HepG2 (cell line): ENCODE results near the gene CCDC142. TPM values are rescaled to one million over a fixed set of nuclear protein-coding genes. Genes with fewer than 3 reads are reported as not detected.
A peak's percentile ranks its signal among the peaks of the same experiment; 100 is the strongest.

Source experiments
- AGO1 ChIP-seq: fragments of 200-400 bp; formaldehyde crosslinking; IDR thresholded peaks from 2 replicates; pipeline ENCODE4 v1.6.1; 2017; ENCODE audit warnings: mild to moderate bottlenecking, low read depth, low read length, moderate library complexity; ENCODE audit not compliant: poor library complexity, severe bottlenecking
- CAMTA2 ChIP-seq: sonication (generic); formaldehyde crosslinking; IDR thresholded peaks from 2 replicates; pipeline ENCODE4 v1.4.0; 2020; ENCODE audit warnings: mild to moderate bottlenecking, missing genetic modification reagents, borderline replicate concordance
- HDAC6 ChIP-seq: fragments of 200-600 bp; sonication (generic); IDR thresholded peaks from 2 replicates; pipeline ENCODE4 v1.7.0; 2017; ENCODE audit warnings: mild to moderate bottlenecking, antibody characterized with exemption, low read length, low read depth
- HNRNPLL ChIP-seq: fragments of 200-400 bp; formaldehyde crosslinking; IDR thresholded peaks from 2 replicates; pipeline ENCODE4 v1.6.1; 2017; ENCODE audit warnings: mild to moderate bottlenecking, low read depth, low read length; ENCODE audit not compliant: poor library complexity, severe bottlenecking
- MEIS2 ChIP-seq: sonication (generic); formaldehyde crosslinking; IDR thresholded peaks from 2 replicates; pipeline ENCODE4 v1.9.0; 2021; ENCODE audit warnings: mild to moderate bottlenecking, missing genetic modification reagents
- MZF1 ChIP-seq: sonication (generic); formaldehyde crosslinking; IDR thresholded peaks from 2 replicates; pipeline ENCODE4 v1.8.1; 2023; ENCODE audit warnings: mild to moderate bottlenecking, missing genetic modification reagents, borderline replicate concordance
- NFKB2 ChIP-seq: sonication (generic); formaldehyde crosslinking; IDR thresholded peaks from 2 replicates; pipeline ENCODE4 v1.4.0; 2020; ENCODE audit warnings: missing genetic modification reagents, borderline replicate concordance
- NR1H2 ChIP-seq: sonication (generic); formaldehyde crosslinking; IDR thresholded peaks from 2 replicates; pipeline ENCODE4 v1.8.1; 2022; ENCODE audit warnings: low read depth, missing genetic modification reagents, borderline replicate concordance
- SP140L ChIP-seq: sonication (generic); formaldehyde crosslinking; IDR thresholded peaks from 2 replicates; pipeline ENCODE4 v1.4.0; 2020; ENCODE audit warnings: missing genetic modification reagents, borderline replicate concordance
- SUZ12 ChIP-seq: fragments of 150-350 bp; IDR thresholded peaks from 2 replicates; pipeline ENCODE4 v1.6.1; 2014; ENCODE audit warnings: low read depth, low read length
- TFDP1 ChIP-seq: IDR thresholded peaks from 2 replicates; pipeline ENCODE4 v1.6.1; 2016; ENCODE audit warnings: missing compliant biosample characterization, missing genetic modification reagents, borderline replicate concordance
- U2AF2 ChIP-seq: fragments of 200-400 bp; formaldehyde crosslinking; IDR thresholded peaks from 2 replicates; pipeline ENCODE4 v1.6.1; 2017; ENCODE audit warnings: low read depth, mild to moderate bottlenecking, low read length
- ZBTB40 ChIP-seq, 2 experiments: fragments of 450-650 bp in 1 of 2; sonication (generic) in 1 of 2; formaldehyde crosslinking in 1 of 2; IDR thresholded peaks; 2 replicates each; pipeline versions ENCODE4 v1.6.1 to v1.8.0; 2016 to 2022; ENCODE audit warnings: antibody characterized with exemption in 1 of 2, mild to moderate bottlenecking in 1 of 2, missing genetic modification reagents in 1 of 2
- ZKSCAN1 ChIP-seq: fragments of 150-350 bp; IDR thresholded peaks from 2 replicates; pipeline ENCODE4 v1.6.1; 2014; ENCODE audit warnings: low read length
- ZNF260 ChIP-seq: sonication (generic); formaldehyde crosslinking; IDR thresholded peaks from 2 replicates; pipeline ENCODE4 v1.4.0; 2020; ENCODE audit warnings: missing genetic modification reagents, low read depth, mild to moderate bottlenecking, borderline replicate concordance
- ZNF3 ChIP-seq: IDR thresholded peaks from 2 replicates; pipeline ENCODE4 v1.7.0; 2017; ENCODE audit warnings: inconsistent platforms
- ZNF703 ChIP-seq: sonication (generic); formaldehyde crosslinking; IDR thresholded peaks from 2 replicates; pipeline ENCODE4 v1.5.1; 2020; ENCODE audit warnings: missing genetic modification reagents, mild to moderate bottlenecking, moderate library complexity, borderline replicate concordance
- ZNF746 ChIP-seq: sonication (generic); formaldehyde crosslinking; IDR thresholded peaks from 2 replicates; pipeline ENCODE4 v1.8.0; 2022; ENCODE audit warnings: mild to moderate bottlenecking, missing genetic modification reagents
- ZNF75D ChIP-seq: sonication (generic); formaldehyde crosslinking; IDR thresholded peaks from 2 replicates; pipeline ENCODE4 v1.8.1; 2023; ENCODE audit warnings: missing genetic modification reagents, mild to moderate bottlenecking, borderline replicate concordance
- polyA plus RNA-seq, 8 experiments: library from polyadenylated mRNA; depleted of rRNA in 3 of 8; stranded (reverse) in 7 of 8; unstranded in 1 of 8; fragments of >200 nt; fragmentation: Illumina TruSeq in 4 of 8; extraction: Trizol in 4 of 8; gene quantifications; 2 replicates each; pipeline versions ENCODE4 v1.2.1 to v1.2.3, GENCODE V29; 2011 to 2016; ENCODE audit warnings: low read depth in 4 of 8, missing spikeins in 1 of 8, mixed read lengths in 1 of 8; ENCODE audit not compliant: insufficient read depth in 1 of 8
- total RNA-seq, 5 experiments: library from RNA; depleted of rRNA; stranded (reverse); fragments of >200 nt; fragmentation: Illumina TruSeq; extraction: Trizol; gene quantifications; 2 replicates each; pipeline ENCODE4 v1.2.3, GENCODE V29; 2016; ENCODE audit warnings: low read depth in 1 of 5

CCDC142 gene
- total and polyA plus RNA-seq, 2 of the 13 experiments (the other 11 are each of a cell fraction or from before 2014, with no cell fraction given), result 14.7 to 30.4 TPM

GRCh38 chr2:74481961-74482800 lies 617 bp downstream of the CCDC142 start (continued):
- TF ChIP-seq ZBTB40 (IDR thresholded peaks at IDR 0.05), result no peak
- TF ChIP-seq ZBTB40 (CRISPR knock-in tag; IDR thresholded peaks at IDR 0.05), result no peak; the same call in 1 of the 2 replicates
- no peak for TF ChIP-seq ZKSCAN1
- TF ChIP-seq NFKB2 (CRISPR knock-in tag), result peak; percentile 60
- no peak for TF ChIP-seq ZNF260 (CRISPR knock-in tag)
- TF ChIP-seq NR1H2 (CRISPR knock-in tag), result no peak; the same call in 1 of the 2 replicates
- TF ChIP-seq ZNF703 (CRISPR knock-in tag), result peak; percentile 52; the same call in 1 of the 2 replicates
- peak; percentile 82; the same call in 1 of the 2 replicates for TF ChIP-seq TFDP1 (CRISPR knock-in tag)
- no peak for TF ChIP-seq ZNF75D (CRISPR knock-in tag)
- peak; percentile 81 for TF ChIP-seq AGO1
- TF ChIP-seq ZNF3 (CRISPR knock-in tag), result 0 out of 2 replicates have a peak, but pooled peaks have one; percentile 5
- TF ChIP-seq HDAC6, result no peak
- no peak; the same call in 1 of the 2 replicates for TF ChIP-seq MZF1 (CRISPR knock-in tag)
- TF ChIP-seq CAMTA2 (CRISPR knock-in tag), result peak; percentile 97
- no peak for TF ChIP-seq ZNF746 (CRISPR knock-in tag)
- no peak for TF ChIP-seq U2AF2
- peak; percentile 72 for TF ChIP-seq MEIS2 (CRISPR knock-in tag)
- TF ChIP-seq SP140L (CRISPR knock-in tag), result no peak; the same call in 1 of the 2 replicates
- TF ChIP-seq SUZ12, result no peak
- TF ChIP-seq HNRNPLL, result peak; percentile 81
